Calu3 (cell line): ENCODE data around the gene DHRS7C. TPM values are rescaled to one million over a fixed set of nuclear protein-coding genes. Genes with fewer than 3 reads are reported as not detected.

Experiments used
- BruUV-seq: library from RNA; stranded (reverse); fragments of 400-500 nt; replicated peaks from 2 replicates; lab custom pipeline; 2021; lab: Mats Ljungman, UMichigan
- CTCF ChIA-PET: fragments of 300-600 bp; sonication (Branson Sonifier 250); formaldehyde crosslinking; loops from one replicate; lab custom pipeline; 2022; ENCODE audit warnings: antibody characterized with exemption; lab: Charles Lee
- DNase-seq: peaks from one replicate; pipeline ENCODE4 v3.0.0; 2022
- H3K27ac Mint-ChIP-seq: one replicate; pipeline ENCODE4 v1.8.0; 2022; ENCODE audit warnings: mixed read lengths; ENCODE audit not compliant: unreplicated experiment
- H3K27me3 Mint-ChIP-seq: one replicate; pipeline ENCODE4 v1.8.0; 2022; ENCODE audit warnings: mixed read lengths; ENCODE audit not compliant: unreplicated experiment
- H3K36me3 Mint-ChIP-seq: one replicate; pipeline ENCODE4 v1.8.0; 2022; ENCODE audit warnings: mild to moderate bottlenecking, moderate library complexity, mixed read lengths; ENCODE audit not compliant: insufficient read depth, unreplicated experiment
- H3K4me1 Mint-ChIP-seq: one replicate; pipeline ENCODE4 v1.8.0; 2022; ENCODE audit warnings: mild to moderate bottlenecking, low read depth, mixed read lengths; ENCODE audit not compliant: unreplicated experiment
- H3K4me3 Mint-ChIP-seq: one replicate; pipeline ENCODE4 v1.8.0; 2022; ENCODE audit warnings: mild to moderate bottlenecking, low read depth, moderate library complexity, mixed read lengths; ENCODE audit not compliant: unreplicated experiment
- H3K9me3 Mint-ChIP-seq: one replicate; pipeline ENCODE4 v1.8.0; 2022; ENCODE audit warnings: low read depth, mixed read lengths; ENCODE audit not compliant: unreplicated experiment
- intact Hi-C: fragments of 100-400 bp; cut with micrococcal nuclease; formaldehyde crosslinking; loops from one replicate; pipeline ENCODE4 v1.10.0; 2022; ENCODE audit not compliant: unreplicated experiment
- total RNA-seq: library from RNA; stranded (reverse); gene quantifications from 2 replicates; pipeline ENCODE4 v1.2.3, GENCODE V29; 2022
- TF ChIP-seq, protein P1 (sequence below): fragments of 200-600 bp; IDR thresholded peaks from one replicate; pipeline ENCODE4 v1.8.0; 2022; ENCODE audit warnings: antibody characterized with exemption; ENCODE audit not compliant: unreplicated experiment

The DHRS7C gene
- total RNA-seq, 1 experiment from 2014 or later: not detected

DNA sequence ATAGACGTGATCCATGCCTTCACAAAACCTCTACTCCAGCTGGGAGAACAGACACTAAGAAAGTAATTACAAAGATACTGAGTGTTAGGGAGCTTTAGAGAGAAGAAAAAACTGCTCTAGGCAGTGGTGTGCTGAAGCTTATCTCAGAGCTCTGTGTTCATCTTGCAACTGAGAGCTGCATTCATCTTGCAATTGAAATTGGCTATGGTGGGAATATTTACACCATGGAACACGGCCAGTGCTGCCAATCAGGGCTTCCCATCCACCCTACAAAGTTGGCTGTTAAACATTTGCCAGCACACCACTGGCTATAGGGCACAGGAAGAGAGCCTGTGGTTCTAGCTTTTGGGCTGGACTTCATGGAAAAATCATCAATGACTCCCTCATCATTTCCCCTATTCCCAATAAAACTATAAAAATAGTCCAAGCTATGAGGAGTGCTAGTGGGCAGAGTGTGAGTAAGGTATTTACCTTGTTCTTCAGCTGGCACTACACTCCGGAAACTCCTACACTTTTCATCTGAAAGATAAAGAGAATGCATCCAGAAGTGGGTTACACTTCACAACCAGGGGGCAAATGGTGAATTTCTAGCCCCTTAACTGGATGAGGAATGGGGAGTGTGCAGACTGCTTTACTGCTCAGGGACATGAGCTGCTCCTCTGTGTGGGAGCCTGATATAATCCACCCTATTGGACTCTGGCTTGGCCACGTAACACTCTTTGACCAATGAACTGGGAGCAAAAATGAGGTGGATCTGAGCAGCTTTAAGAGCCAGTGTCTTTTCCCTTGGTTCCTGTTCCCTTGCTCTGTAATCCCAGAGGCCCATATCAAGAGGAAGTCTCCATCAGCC lies 18.9 kb upstream of the DHRS7C start:
- intact Hi-C loops: no loop called here
- no peak overlapping the region for H3K4me3 Mint-ChIP-seq
- peaks cover 12% of the 10 kb centered on the region for H3K4me1 Mint-ChIP-seq
- H3K27me3 Mint-ChIP-seq: no peaks in the 10 kb centered on the region
- no peak for DNase-seq
- no peaks in the 10 kb centered on the region for H3K36me3 Mint-ChIP-seq
- CTCF ChIA-PET: no interaction called here
- TF ChIP-seq, protein P1, sequence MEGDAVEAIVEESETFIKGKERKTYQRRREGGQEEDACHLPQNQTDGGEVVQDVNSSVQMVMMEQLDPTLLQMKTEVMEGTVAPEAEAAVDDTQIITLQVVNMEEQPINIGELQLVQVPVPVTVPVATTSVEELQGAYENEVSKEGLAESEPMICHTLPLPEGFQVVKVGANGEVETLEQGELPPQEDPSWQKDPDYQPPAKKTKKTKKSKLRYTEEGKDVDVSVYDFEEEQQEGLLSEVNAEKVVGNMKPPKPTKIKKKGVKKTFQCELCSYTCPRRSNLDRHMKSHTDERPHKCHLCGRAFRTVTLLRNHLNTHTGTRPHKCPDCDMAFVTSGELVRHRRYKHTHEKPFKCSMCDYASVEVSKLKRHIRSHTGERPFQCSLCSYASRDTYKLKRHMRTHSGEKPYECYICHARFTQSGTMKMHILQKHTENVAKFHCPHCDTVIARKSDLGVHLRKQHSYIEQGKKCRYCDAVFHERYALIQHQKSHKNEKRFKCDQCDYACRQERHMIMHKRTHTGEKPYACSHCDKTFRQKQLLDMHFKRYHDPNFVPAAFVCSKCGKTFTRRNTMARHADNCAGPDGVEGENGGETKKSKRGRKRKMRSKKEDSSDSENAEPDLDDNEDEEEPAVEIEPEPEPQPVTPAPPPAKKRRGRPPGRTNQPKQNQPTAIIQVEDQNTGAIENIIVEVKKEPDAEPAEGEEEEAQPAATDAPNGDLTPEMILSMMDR: no peak
- no peaks in the 10 kb centered on the region for H3K9me3 Mint-ChIP-seq
- no peak overlapping the region for H3K27ac Mint-ChIP-seq
- BruUV-seq: no TSS peak

DNA sequence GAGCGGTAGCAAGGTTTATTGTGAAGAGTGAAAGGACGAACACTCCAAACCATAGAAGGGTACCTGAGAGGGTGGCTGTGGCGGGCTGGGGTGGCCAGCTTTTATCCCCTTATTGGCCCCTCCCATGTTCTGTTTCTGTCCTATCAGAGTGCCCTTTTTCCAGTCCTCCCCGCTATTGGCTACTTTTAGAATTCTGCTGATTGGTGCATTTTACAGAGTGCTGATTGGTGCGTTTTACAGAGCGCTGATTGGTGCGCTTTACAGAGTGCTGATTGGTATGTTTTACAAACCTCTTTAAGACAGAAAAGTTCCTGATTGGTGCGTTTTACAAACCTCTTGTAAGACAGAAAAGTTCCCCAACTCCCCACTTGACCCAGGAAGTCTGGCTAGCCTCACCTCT lies 18.0 kb upstream of the DHRS7C start:
- no peaks in the 10 kb centered on the region for H3K27me3 Mint-ChIP-seq
- TF ChIP-seq, protein P1: no peak
- intact Hi-C loops: no loop called here
- no peak overlapping the region for H3K4me3 Mint-ChIP-seq
- no peak for DNase-seq
- H3K9me3 Mint-ChIP-seq: peaks cover 4% of the 10 kb centered on the region
- no TSS peak for BruUV-seq
- H3K27ac Mint-ChIP-seq: no peak overlapping the region
- CTCF ChIA-PET: no interaction called here
- H3K4me1 Mint-ChIP-seq: peaks cover 12% of the 10 kb centered on the region
- H3K36me3 Mint-ChIP-seq: no peaks in the 10 kb centered on the region

DNA sequence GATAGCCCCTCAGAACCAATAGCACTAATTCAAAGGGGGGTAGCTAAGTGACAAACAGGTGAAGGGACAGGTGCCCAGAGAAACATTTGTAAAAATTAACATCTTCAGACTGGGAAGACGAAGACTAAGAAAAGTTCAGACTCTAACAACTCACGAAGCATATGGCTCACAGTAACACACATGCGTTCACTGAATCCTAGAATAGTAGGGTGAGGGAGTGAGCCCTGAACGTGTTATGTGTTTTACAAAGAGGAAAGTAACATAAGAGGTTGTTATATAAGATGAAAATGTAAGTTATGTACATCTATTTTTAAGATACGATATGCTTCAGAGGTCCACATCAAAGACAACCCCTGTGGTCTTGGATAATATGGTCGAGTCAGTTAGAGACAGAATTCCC lies 15.3 kb upstream of the DHRS7C start:
- Mint-ChIP-seq H3K36me3 (no peaks in the 10 kb centered on the region), H3K9me3 (peaks cover 4% of the 10 kb centered on the region), H3K4me1 (peaks cover 12% of the 10 kb centered on the region), H3K27ac (no peak overlapping the region), H3K4me3 (no peak overlapping the region), H3K27me3 (no peaks in the 10 kb centered on the region)
- CTCF ChIA-PET: no interaction called here
- no TSS peak for BruUV-seq
- intact Hi-C loops: no loop called here
- TF ChIP-seq, protein P1: no peak
- no peak for DNase-seq

DNA sequence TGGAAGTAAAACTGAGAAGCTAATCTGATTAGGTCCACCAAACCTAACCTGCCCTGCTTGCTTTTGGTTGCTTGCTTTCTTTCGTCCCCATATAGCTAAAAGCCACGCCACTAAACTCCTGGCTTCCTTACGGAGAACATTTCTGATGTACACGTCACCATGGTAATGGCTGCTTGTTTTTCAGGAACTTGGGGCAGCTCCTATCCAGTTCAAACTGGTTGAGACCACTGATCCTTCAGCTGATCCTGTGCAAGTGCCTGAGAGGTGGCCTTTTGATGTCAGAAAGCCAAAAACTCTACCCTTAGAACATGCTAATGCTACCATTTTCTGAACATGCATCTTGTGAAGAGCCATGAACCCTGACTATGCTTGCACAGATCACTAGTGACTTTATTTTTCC lies 14.4 kb upstream of the DHRS7C start:
- H3K36me3 Mint-ChIP-seq: no peaks in the 10 kb centered on the region
- intact Hi-C loops: no loop called here

More for the DNA sequence above, 14.4 kb upstream of the DHRS7C start:
- no peak for DNase-seq
- TF ChIP-seq, protein P1: no peak
- H3K4me1 Mint-ChIP-seq: peaks cover 4% of the 10 kb centered on the region
- peaks cover 4% of the 10 kb centered on the region for H3K9me3 Mint-ChIP-seq
- no peak overlapping the region for H3K27ac Mint-ChIP-seq
- no TSS peak for BruUV-seq
- CTCF ChIA-PET: interaction anchor here (0.9 kb wide), 1 partner anchor 129 kb away, joined by 3 read pairs; no protein-coding TSS in a partner anchor
- H3K27me3 Mint-ChIP-seq: no peaks in the 10 kb centered on the region
- H3K4me3 Mint-ChIP-seq: no peak overlapping the region
